ENCODE data around the gene TRPM4. TPM values are rescaled to one million over a fixed set of nuclear protein-coding genes. Genes with fewer than 3 reads are reported as not detected.

TRPM4 gene
- total RNA-seq, 3 donors from 2014 or later = 182 to 398 (median 274) TPM

GRCh38 chr19:49155005-49155819 is 2.4 kb upstream of the TRPM4 start, which contains the start of gene HRC:
HRC (minus strand) TSS chr19:49155396; CDS start chr19:49155237, 159 bp downstream.
- Histone ChIP-seq H3K9me3 (no peaks in the 10 kb centered on the region), H3K4me1 (ENCODE audit: low read depth) (peaks cover 17% of the 10 kb centered on the region), H3K36me3 (ENCODE audit: low read depth) (no peaks in the 10 kb centered on the region), H3K4me3 (no peak within 1 kb of the TSS)
- DNase-seq (no peak), ATAC-seq (no peak)
- intact Hi-C loops (cut with DNase I, micrococcal nuclease) = no loop called here
- no peak for TF ChIP-seq CTCF (IDR thresholded peaks at IDR 0.05)

- peaks cover 24% of the 10 kb centered on the region for H3K4me1 ChIP-seq (ENCODE audit: low read depth)
- intact Hi-C loops (cut with DNase I, micrococcal nuclease) = no loop called here
- ATAC-seq = no peak
- no peak overlapping the region for H3K4me3 ChIP-seq
- DNase-seq = no peak
- no peaks in the 10 kb centered on the region for H3K9me3 ChIP-seq
- no peak for TF ChIP-seq CTCF (IDR thresholded peaks at IDR 0.05)
- no peaks in the 10 kb centered on the region for H3K36me3 ChIP-seq (ENCODE audit: low read depth)
Observed at GRCh38 chr19:49155820-49156346, 1.7 kb upstream of the TRPM4 start.

- Histone ChIP-seq H3K4me1 (ENCODE audit: low read depth) (peaks cover 42% of the 10 kb centered on the region), H3K9me3 (no peaks in the 10 kb centered on the region), H3K36me3 (ENCODE audit: low read depth) (no peaks in the 10 kb centered on the region), H3K4me3 (no peak overlapping the region)
- no peak for TF ChIP-seq CTCF (IDR thresholded peaks at IDR 0.05)
- ATAC-seq (no peak), DNase-seq (no peak)
- intact Hi-C loops (cut with DNase I, micrococcal nuclease) = no loop called here
Observed at GRCh38 chr19:49160450-49161189, 3.0 kb downstream of the TRPM4 start.

- no peak for ATAC-seq
- intact Hi-C loops (cut with DNase I, micrococcal nuclease) = no loop called here
Observed at GRCh38 chr19:49161987-49162386, 4.4 kb downstream of the TRPM4 start.

More at GRCh38 chr19:49161987-49162386, 4.4 kb downstream of the TRPM4 start:
- TF ChIP-seq CTCF (IDR thresholded peaks at IDR 0.05) = no peak
- H3K36me3 ChIP-seq (ENCODE audit: low read depth) = no peaks in the 10 kb centered on the region
- H3K4me3 ChIP-seq = no peak overlapping the region
- H3K9me3 ChIP-seq = no peaks in the 10 kb centered on the region
- peaks cover 46% of the 10 kb centered on the region for H3K4me1 ChIP-seq (ENCODE audit: low read depth)
- no peak for DNase-seq

All from mucosa of descending colon (tissue), 3 donors.